ENCODE measurements around the gene TCF19.

TCF19 gene

DNA sequence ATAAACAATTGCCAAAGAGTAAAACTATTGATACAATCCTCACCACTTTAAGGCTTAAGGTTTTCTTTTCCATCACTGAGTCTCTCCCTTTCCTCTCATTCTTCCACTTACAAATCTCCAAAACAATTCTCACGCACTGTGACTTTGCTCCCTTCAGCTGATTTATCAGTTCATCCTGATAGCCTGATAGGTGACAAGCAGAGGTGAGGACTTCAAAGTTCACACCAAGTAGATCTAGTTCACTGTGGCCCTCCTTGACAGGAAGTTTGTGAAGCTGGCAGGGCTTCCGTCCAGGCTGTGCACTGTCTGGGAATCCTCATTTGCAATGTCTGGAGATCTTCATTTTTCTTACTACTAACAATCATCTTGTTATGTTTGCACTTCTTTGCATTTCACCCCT lies 47.2 kb downstream of the TCF19 start:
- no peak overlapping the region for H3K4me2 ChIP-seq
- peaks cover 13% of the 10 kb centered on the region for H3K36me3 ChIP-seq
- H3K4me3 ChIP-seq = no peak overlapping the region
- no peak overlapping the region for H3K9ac ChIP-seq
- no peaks in the 10 kb centered on the region for H3K27me3 ChIP-seq
- peaks cover 7% of the 10 kb centered on the region for H3K9me3 ChIP-seq
- 0 out of 2 replicates have a peak overlapping the region, but pooled peaks have one; percentile 22 for H3K27ac ChIP-seq
- no peaks in the 10 kb centered on the region for H4K20me1 ChIP-seq
- TF ChIP-seq Cebpa-rat (IDR thresholded peaks at IDR 0.05) = no peak
- H3K4me1 ChIP-seq = peaks cover 51% of the 10 kb centered on the region

DNA sequence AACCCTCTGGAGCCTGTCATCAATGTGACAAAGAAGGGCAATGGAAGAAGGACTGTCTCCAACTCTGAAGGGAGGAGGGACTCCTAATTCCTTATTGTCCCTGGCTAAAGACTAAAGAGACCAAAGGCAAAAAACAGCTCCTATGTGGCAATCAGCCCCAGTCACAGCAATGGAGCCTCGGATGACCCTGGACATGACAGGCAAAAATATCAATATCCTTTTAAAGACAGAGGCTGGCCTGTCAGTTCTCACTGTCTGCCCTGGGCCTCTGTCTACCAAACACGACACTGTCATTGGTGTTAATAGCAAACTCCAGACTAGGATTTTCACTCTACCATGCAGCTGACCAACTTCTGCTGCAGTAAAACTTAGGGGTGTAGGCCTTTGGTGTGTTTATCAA lies 50.1 kb downstream of the TCF19 start:
- H3K27me3 ChIP-seq = no peaks in the 10 kb centered on the region
- H3K36me3 ChIP-seq = no peaks in the 10 kb centered on the region
- no peaks in the 10 kb centered on the region for H3K9me3 ChIP-seq
- H3K9ac ChIP-seq = no peak overlapping the region
- TF ChIP-seq Cebpa-rat (IDR thresholded peaks at IDR 0.05) = no peak
- no peak overlapping the region for H3K4me3 ChIP-seq
- no peak overlapping the region for H3K27ac ChIP-seq
- peaks cover 25% of the 10 kb centered on the region for H3K4me1 ChIP-seq
- no peak overlapping the region for H3K4me2 ChIP-seq
- no peaks in the 10 kb centered on the region for H4K20me1 ChIP-seq

GRCh38 chr6:31209137-31209536 lies 50.7 kb downstream of the TCF19 start:
- Histone ChIP-seq H3K4me1 (peaks cover 22% of the 10 kb centered on the region), H3K27me3 (no peaks in the 10 kb centered on the region), H3K4me3 (no peak overlapping the region), H3K27ac (no peak overlapping the region), H3K9me3 (no peaks in the 10 kb centered on the region), H3K4me2 (no peak overlapping the region), H3K36me3 (no peaks in the 10 kb centered on the region), H3K9ac (no peak overlapping the region), H4K20me1 (no peaks in the 10 kb centered on the region)
- no peak for TF ChIP-seq Cebpa-rat (IDR thresholded peaks at IDR 0.05)

GRCh38 chr6:31210123-31210522 lies 51.7 kb downstream of the TCF19 start:
- Histone ChIP-seq H3K27ac (no peak overlapping the region), H3K27me3 (no peaks in the 10 kb centered on the region), H3K4me3 (no peak overlapping the region), H3K36me3 (no peaks in the 10 kb centered on the region), H3K9me3 (0 out of 2 replicates have a peak, but pooled peaks cover 2% of the 10 kb centered on the region), H4K20me1 (no peaks in the 10 kb centered on the region), H3K4me2 (no peak overlapping the region), H3K9ac (no peak overlapping the region), H3K4me1 (peaks cover 14% of the 10 kb centered on the region)
- no peak for TF ChIP-seq Cebpa-rat (IDR thresholded peaks at IDR 0.05)

DNA sequence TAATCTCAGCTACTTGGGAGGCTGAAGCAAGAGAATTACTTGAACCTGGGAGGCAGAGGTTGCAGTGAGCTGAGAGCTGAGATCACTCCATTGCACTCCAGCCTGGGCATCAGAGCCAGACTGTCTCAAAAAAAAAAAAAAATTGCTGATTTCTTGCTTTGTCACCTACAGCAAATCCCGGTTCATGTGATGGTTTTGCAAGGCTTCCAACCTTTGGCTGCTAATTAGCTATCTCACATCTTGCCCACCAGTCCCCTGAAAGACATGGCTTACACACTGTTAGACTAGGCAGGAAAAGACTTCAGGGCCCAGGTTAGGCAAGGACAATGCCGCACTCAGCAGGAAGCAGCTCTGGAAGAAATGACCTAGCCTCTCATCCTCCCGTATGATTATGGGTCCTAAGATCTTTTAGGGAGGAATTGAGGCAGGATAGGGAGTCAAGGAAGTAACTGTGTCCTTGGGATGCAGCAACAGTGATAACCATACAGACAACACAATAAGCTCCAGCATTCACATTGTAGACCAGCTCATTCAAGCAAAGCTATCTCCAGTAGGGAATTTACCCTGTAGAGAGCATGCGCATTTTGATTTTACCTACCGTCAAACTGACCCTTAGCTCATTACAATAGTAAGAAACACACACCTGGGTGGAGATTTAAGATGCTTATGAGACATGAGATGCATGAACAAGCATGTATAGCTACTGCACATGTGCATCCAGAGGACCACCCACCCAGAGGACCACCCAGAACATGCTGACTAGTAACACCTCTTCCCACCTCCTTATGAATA lies 52.5 kb downstream of the TCF19 start:
- Histone ChIP-seq H3K27ac (no peak overlapping the region), H3K4me2 (no peak overlapping the region), H3K36me3 (no peaks in the 10 kb centered on the region), H3K27me3 (no peaks in the 10 kb centered on the region), H3K4me3 (no peak overlapping the region), H4K20me1 (no peaks in the 10 kb centered on the region), H3K9me3 (peaks cover 10% of the 10 kb centered on the region), H3K4me1 (peaks cover 22% of the 10 kb centered on the region), H3K9ac (no peak overlapping the region)
- no peak for TF ChIP-seq Cebpa-rat (IDR thresholded peaks at IDR 0.05)

Data from BLaER1 (cell line).